HCT116 (cell line): ENCODE results near the gene RUNX2. TPM values are rescaled to one million over a fixed set of nuclear protein-coding genes. Genes with fewer than 3 reads are reported as not detected.

ENCODE experiments used
- ATAC-seq: fragments of 200-7000 bp; cut with Tn5 transposase; 2 replicates; pipeline ENCODE4 v1.9.1; 2020; ENCODE audit warnings: mild to moderate bottlenecking, moderate library complexity
- BruUV-seq: library from RNA; stranded (reverse); fragments of 400-500 nt; replicated peaks from 2 replicates; lab custom pipeline; 2021; lab: Mats Ljungman, UMichigan
- CTCF ChIA-PET: fragments of 300-600 bp; sonication (Branson Sonifier 250); formaldehyde crosslinking; loops from one replicate; lab custom pipeline; 2021; ENCODE audit warnings: antibody characterized with exemption; lab: Charles Lee
- POLR2A ChIA-PET: fragments of 300-600, 350-600 bp; sonication (Branson Sonifier 250); formaldehyde crosslinking; loops from one replicate; lab custom pipeline; 2021; ENCODE audit warnings: antibody characterized with exemption; lab: Charles Lee
- RAD21 ChIA-PET, 2 experiments: fragments of 300-600 bp; sonication (Branson Sonifier 250); formaldehyde crosslinking; loops; one replicate each; lab custom pipeline; 2023; ENCODE audit warnings: low total read pairs in 2 of 2; ENCODE audit not compliant: uncharacterized antibody in 2 of 2, unreplicated experiment in 2 of 2, low non-redundant PET in 1 of 2; lab: Charles Lee
- DNase-seq: peaks from one replicate; pipeline ENCODE4 v3.0.0-alpha.2; 2010; ENCODE audit warnings: low read depth, low spot score
- H2AFZ ChIP-seq: fragments of 200-600 bp; shearing (Covaris generic), sonication (generic); 2 replicates; pipeline ENCODE4 v1.6.1; 2017; ENCODE audit warnings: low read depth, mixed run types, mixed read lengths, antibody characterized with exemption, low read length; ENCODE audit not compliant: poor library complexity, severe bottlenecking
- H3K27ac ChIP-seq: 2 replicates; pipeline ENCODE4 v1.5.1; 2012; ENCODE audit warnings: low read depth, low read length
- H3K27me3 ChIP-seq: fragments of 200-600 bp; sonication (generic); 2 replicates; pipeline ENCODE4 v1.6.1; 2016; ENCODE audit warnings: mixed run types, low read length, mixed read lengths; ENCODE audit not compliant: insufficient read depth
- H3K36me3 ChIP-seq, 2 experiments: fragments of 200-500 bp in 1 of 2; fragments of 200-600 bp in 1 of 2; sonication (Bioruptor generic) in 1 of 2; sonication (generic) in 1 of 2; 2 replicates each; pipeline versions ENCODE4 v1.5.1 to v1.6.1; 2014 to 2016; ENCODE audit warnings: low read length in 2 of 2, inconsistent platforms in 1 of 2, mixed read lengths in 1 of 2, mixed run types in 1 of 2; ENCODE audit not compliant: insufficient read depth in 2 of 2, control insufficient read depth in 1 of 2
- H3K4me1 ChIP-seq, 2 experiments: fragments of 200-600 bp in 1 of 2; sonication (generic) in 1 of 2; 2 replicates each; pipeline versions ENCODE4 v1.5.1 to v1.6.1; 2012 to 2017; ENCODE audit warnings: low read length in 2 of 2, inconsistent platforms in 1 of 2, mild to moderate bottlenecking in 1 of 2, mixed read lengths in 1 of 2, mixed run types in 1 of 2, moderate library complexity in 1 of 2; ENCODE audit not compliant: insufficient read depth in 2 of 2, control insufficient read depth in 1 of 2
- H3K4me2 ChIP-seq: fragments of 200-600 bp; sonication (generic); 2 replicates; pipeline ENCODE4 v1.6.1; 2017; ENCODE audit warnings: mixed run types, low read length, mixed read lengths
- H3K4me3 ChIP-seq, 2 experiments: fragments of 200-600 bp in 1 of 2; sonication (generic) in 1 of 2; replicated peaks in 1 of 2; 2 replicates each; pipeline ENCODE4 v1.5.1; 2011 to 2016; ENCODE audit warnings: low read length in 2 of 2, control low read depth in 1 of 2, low read depth in 1 of 2, mild to moderate bottlenecking in 1 of 2, mixed read lengths in 1 of 2, mixed run types in 1 of 2
- H3K79me2 ChIP-seq: fragments of 200-600 bp; sonication (generic); 2 replicates; pipeline ENCODE4 v1.6.1; 2017; ENCODE audit warnings: mild to moderate bottlenecking, mixed run types, low read length, moderate library complexity, mixed read lengths; ENCODE audit not compliant: insufficient read depth
- H3K9ac ChIP-seq: fragments of 200-600 bp; sonication (generic); 2 replicates; pipeline ENCODE4 v1.6.1; 2016; ENCODE audit warnings: low read length, mixed read lengths
- H3K9me2 ChIP-seq: fragments of 200-600 bp; sonication (generic), shearing (Covaris generic); 2 replicates; pipeline ENCODE4 v1.6.1; 2017; ENCODE audit warnings: mixed run types, mild to moderate bottlenecking, moderate library complexity; ENCODE audit not compliant: insufficient read depth
- H3K9me3 ChIP-seq, 2 experiments: fragments of 200-500 bp in 1 of 2; fragments of 200-600 bp in 1 of 2; sonication (Bioruptor generic) in 1 of 2; sonication (generic) in 1 of 2; 2 replicates each; pipeline ENCODE4 v1.6.1; 2014 to 2017; ENCODE audit warnings: low read length in 2 of 2, mixed read lengths in 2 of 2, inconsistent platforms in 1 of 2, low read depth in 1 of 2, mild to moderate bottlenecking in 1 of 2, mixed run types in 1 of 2, moderate library complexity in 1 of 2; ENCODE audit not compliant: control insufficient read depth in 1 of 2, insufficient read depth in 1 of 2
- H4K20me1 ChIP-seq: fragments of 200-600 bp; sonication (generic), shearing (Covaris generic); 2 replicates; pipeline ENCODE4 v1.6.1; 2017; ENCODE audit warnings: mixed run types, mild to moderate bottlenecking, moderate library complexity; ENCODE audit not compliant: insufficient read depth
- CBX3 ChIP-seq: IDR thresholded peaks from 2 replicates; pipeline ENCODE4 v1.6.1; 2012; ENCODE audit warnings: low read depth
- EGR1 ChIP-seq: IDR thresholded peaks from 2 replicates; pipeline ENCODE4 v1.6.1; 2012; ENCODE audit warnings: low read depth
- ELF1 ChIP-seq: IDR thresholded peaks from 2 replicates; pipeline ENCODE4 v1.6.1; 2012; ENCODE audit warnings: low read depth, borderline replicate concordance
- EZH2 ChIP-seq: fragments of 200-600 bp; sonication (generic); IDR thresholded peaks from 2 replicates; pipeline ENCODE4 v1.6.1; 2017; ENCODE audit warnings: antibody characterized with exemption, mixed run types
- EZH2phosphoT487 ChIP-seq: fragments of 200-600 bp; IDR thresholded peaks from 2 replicates; pipeline ENCODE4 v1.6.1; 2018; ENCODE audit warnings: antibody characterized with exemption, borderline replicate concordance
- JUND ChIP-seq: IDR thresholded peaks from 2 replicates; pipeline ENCODE4 v1.6.1; 2012
- POLR2A ChIP-seq: IDR thresholded peaks from 2 replicates; pipeline ENCODE4 v1.7.0; 2011; ENCODE audit warnings: borderline replicate concordance; ENCODE audit not compliant: insufficient read depth, insufficient read length; ENCODE audit errors: extremely low read depth
- POLR2AphosphoS5 ChIP-seq: IDR thresholded peaks from 2 replicates; pipeline ENCODE4 v1.6.1; 2011; ENCODE audit warnings: mild to moderate bottlenecking, low read depth, low read length, moderate library complexity
- SIN3A ChIP-seq: IDR thresholded peaks from 2 replicates; pipeline ENCODE4 v1.6.1; 2012; ENCODE audit warnings: low read depth
- SP1 ChIP-seq: IDR thresholded peaks from 2 replicates; pipeline ENCODE4 v1.6.1; 2012; ENCODE audit warnings: low read depth
- TCF7L2 ChIP-seq: IDR thresholded peaks from 2 replicates; pipeline ENCODE4 v1.7.0; 2011; ENCODE audit warnings: borderline replicate concordance, inconsistent platforms; ENCODE audit not compliant: insufficient read depth, insufficient read length; ENCODE audit errors: extremely low read depth
- ZNF274 ChIP-seq: fragments of 200-500 bp; sonication (Bioruptor generic); IDR thresholded peaks from 2 replicates; pipeline ENCODE4 v1.6.1; 2014; ENCODE audit warnings: mild to moderate bottlenecking, low read depth, low read length, inconsistent platforms
- intact Hi-C: fragments of 100-400 bp; cut with micrococcal nuclease; formaldehyde crosslinking; loops from 2 replicates; pipeline ENCODE4 v1.10.0; 2022
- total RNA-seq: library from RNA; stranded (reverse); gene quantifications from one replicate; pipeline ENCODE4 v1.2.1, GENCODE V29; 2021; ENCODE audit not compliant: unreplicated experiment
- TF ChIP-seq, protein P1 (sequence below): IDR thresholded peaks from 2 replicates; pipeline ENCODE4 v1.6.1; 2012; ENCODE audit warnings: low read depth
- TF ChIP-seq, protein P2 (sequence below), 3 experiments: fragments of 200-600 bp in 1 of 3; sonication (generic) in 1 of 3; IDR thresholded peaks in 2 of 3; conservative IDR thresholded peaks in 1 of 3; 2 replicates each; pipeline ENCODE4 v1.5.1; 2012 to 2017; ENCODE audit warnings: low read depth in 2 of 3, low read length in 2 of 3, antibody characterized with exemption in 1 of 3, borderline replicate concordance in 1 of 3, control low read depth in 1 of 3, mild to moderate bottlenecking in 1 of 3, mixed read lengths in 1 of 3, mixed run types in 1 of 3, moderate library complexity in 1 of 3; ENCODE audit not compliant: insufficient read depth in 1 of 3
- TF ChIP-seq, protein P3 (sequence below): IDR thresholded peaks from 2 replicates; pipeline ENCODE4 v1.6.1; 2012

The RUNX2 gene
- total RNA-seq, 1 experiment from 2014 or later: 1.1 TPM

DNA sequence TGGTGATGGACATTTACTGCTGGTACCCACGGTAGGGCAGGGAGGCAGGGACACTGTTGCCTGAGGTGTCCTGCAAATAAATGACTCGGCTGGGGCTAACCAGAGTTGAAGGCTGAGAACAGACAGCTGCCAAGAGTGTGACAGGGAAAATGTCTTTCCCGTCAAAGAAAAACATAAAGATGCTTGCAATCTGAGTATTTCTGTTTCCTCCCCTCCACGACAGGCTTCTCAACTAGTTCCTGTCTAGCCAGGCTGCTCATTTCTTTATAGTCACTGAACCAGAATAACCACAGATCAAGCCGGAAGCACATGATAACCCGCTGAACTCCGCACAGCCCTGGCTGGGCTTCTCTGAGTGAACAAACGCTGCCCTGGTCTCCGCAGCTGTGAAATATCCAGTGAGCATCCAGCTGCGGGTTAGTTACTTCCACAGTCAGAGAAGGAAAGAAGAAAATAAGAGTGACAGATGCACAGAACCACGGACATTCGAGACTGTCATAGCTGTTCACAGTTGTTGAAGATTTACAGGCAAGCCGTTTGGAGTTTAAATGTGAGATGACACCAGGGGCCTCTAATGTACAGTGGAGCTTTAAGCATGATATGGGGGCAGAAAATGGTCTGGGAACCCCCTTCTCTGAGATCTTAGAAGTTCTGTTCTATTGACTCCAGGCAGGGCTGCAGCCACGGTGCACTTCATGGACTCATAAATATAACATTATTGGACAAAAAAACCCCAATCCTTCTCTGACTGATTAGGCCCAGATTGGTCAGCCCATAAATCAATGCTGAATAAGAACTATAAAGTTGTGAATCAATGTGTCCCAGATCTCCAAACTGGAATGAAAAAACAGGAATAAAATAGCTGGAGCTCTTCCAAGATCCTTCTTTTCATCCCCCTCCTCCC, 349.5 kb downstream of the RUNX2 start (continued):
- TF ChIP-seq, protein P1, sequence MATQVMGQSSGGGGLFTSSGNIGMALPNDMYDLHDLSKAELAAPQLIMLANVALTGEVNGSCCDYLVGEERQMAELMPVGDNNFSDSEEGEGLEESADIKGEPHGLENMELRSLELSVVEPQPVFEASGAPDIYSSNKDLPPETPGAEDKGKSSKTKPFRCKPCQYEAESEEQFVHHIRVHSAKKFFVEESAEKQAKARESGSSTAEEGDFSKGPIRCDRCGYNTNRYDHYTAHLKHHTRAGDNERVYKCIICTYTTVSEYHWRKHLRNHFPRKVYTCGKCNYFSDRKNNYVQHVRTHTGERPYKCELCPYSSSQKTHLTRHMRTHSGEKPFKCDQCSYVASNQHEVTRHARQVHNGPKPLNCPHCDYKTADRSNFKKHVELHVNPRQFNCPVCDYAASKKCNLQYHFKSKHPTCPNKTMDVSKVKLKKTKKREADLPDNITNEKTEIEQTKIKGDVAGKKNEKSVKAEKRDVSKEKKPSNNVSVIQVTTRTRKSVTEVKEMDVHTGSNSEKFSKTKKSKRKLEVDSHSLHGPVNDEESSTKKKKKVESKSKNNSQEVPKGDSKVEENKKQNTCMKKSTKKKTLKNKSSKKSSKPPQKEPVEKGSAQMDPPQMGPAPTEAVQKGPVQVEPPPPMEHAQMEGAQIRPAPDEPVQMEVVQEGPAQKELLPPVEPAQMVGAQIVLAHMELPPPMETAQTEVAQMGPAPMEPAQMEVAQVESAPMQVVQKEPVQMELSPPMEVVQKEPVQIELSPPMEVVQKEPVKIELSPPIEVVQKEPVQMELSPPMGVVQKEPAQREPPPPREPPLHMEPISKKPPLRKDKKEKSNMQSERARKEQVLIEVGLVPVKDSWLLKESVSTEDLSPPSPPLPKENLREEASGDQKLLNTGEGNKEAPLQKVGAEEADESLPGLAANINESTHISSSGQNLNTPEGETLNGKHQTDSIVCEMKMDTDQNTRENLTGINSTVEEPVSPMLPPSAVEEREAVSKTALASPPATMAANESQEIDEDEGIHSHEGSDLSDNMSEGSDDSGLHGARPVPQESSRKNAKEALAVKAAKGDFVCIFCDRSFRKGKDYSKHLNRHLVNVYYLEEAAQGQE: no peak
- TF ChIP-seq, all 23 proteins: peak for 0

DNA sequence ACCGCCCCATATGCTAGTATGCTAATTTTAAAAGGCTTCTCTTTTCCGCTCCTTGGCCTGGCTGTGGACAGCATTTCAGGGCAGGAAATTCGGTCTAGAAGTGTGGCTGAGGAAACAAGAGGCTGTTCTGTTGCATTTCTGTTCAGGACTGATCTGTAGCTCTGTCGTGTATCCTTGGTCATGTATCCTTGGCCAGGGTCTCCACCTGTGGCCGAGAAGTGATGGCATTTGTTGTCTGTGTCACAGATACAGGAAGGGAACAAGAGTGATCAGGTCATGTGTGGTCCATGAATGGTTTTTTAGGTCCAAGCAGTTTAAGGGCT, 350.1 kb downstream of the RUNX2 start:
- RAD21 ChIA-PET: no interaction called here
- H3K4me2 ChIP-seq: no peak overlapping the region
- no peaks in the 10 kb centered on the region; a peak in 2 of 4 replicates for H3K9me3 ChIP-seq
- no peaks in the 10 kb centered on the region for H3K79me2 ChIP-seq
- H3K4me3 ChIP-seq: no peak overlapping the region
- H2AFZ ChIP-seq: no peak overlapping the region
- no TSS peak for BruUV-seq
- no peak for TF ChIP-seq POLR2A
- TF ChIP-seq EGR1: no peak
- TF ChIP-seq JUND: no peak
- TF ChIP-seq TCF7L2: no peak
- no peak for TF ChIP-seq SIN3A
- no peak for TF ChIP-seq ELF1
- no peak for TF ChIP-seq ZNF274
- TF ChIP-seq CBX3: no peak
- TF ChIP-seq, protein P2, sequence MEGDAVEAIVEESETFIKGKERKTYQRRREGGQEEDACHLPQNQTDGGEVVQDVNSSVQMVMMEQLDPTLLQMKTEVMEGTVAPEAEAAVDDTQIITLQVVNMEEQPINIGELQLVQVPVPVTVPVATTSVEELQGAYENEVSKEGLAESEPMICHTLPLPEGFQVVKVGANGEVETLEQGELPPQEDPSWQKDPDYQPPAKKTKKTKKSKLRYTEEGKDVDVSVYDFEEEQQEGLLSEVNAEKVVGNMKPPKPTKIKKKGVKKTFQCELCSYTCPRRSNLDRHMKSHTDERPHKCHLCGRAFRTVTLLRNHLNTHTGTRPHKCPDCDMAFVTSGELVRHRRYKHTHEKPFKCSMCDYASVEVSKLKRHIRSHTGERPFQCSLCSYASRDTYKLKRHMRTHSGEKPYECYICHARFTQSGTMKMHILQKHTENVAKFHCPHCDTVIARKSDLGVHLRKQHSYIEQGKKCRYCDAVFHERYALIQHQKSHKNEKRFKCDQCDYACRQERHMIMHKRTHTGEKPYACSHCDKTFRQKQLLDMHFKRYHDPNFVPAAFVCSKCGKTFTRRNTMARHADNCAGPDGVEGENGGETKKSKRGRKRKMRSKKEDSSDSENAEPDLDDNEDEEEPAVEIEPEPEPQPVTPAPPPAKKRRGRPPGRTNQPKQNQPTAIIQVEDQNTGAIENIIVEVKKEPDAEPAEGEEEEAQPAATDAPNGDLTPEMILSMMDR (IDR thresholded peaks at IDR 0.05 in 2 of 3, conservative IDR thresholded peaks at IDR 0.05 in 1 of 3; ENCODE audit: borderline replicate concordance in 1 of 3, insufficient read depth in 1 of 3, low read depth in 2 of 3, low read length in 2 of 3): no peak
- TF ChIP-seq EZH2phosphoT487: no peak
- TF ChIP-seq SP1: no peak
- TF ChIP-seq, protein P1: no peak
- TF ChIP-seq, protein P3, sequence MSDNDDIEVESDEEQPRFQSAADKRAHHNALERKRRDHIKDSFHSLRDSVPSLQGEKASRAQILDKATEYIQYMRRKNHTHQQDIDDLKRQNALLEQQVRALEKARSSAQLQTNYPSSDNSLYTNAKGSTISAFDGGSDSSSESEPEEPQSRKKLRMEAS: no peak
- TF ChIP-seq POLR2AphosphoS5: no peak
- TF ChIP-seq EZH2: no peak
- POLR2A ChIA-PET: no interaction called here
- H3K27ac ChIP-seq: no peak overlapping the region
- CTCF ChIA-PET: no interaction called here
- no peaks in the 10 kb centered on the region for H3K27me3 ChIP-seq
- no peaks in the 10 kb centered on the region for H3K4me1 ChIP-seq
- H4K20me1 ChIP-seq: no peaks in the 10 kb centered on the region
- H3K36me3 ChIP-seq: no peaks in the 10 kb centered on the region
- no peak overlapping the region for H3K9ac ChIP-seq
- no peak for DNase-seq
- no peak for ATAC-seq
- no peaks in the 10 kb centered on the region for H3K9me2 ChIP-seq
- intact Hi-C loops: no loop called here
